ENCODE data around the gene HPS3.

The HPS3 gene

GRCh38 chr3:149221783-149222517, 92.5 kb downstream of the HPS3 start, which contains the start of gene CP:
Gene CP, minus strand, starts transcription at chr3:149221829. Its CDS starts 37 bp downstream, at chr3:149221792.
- Histone ChIP-seq H3K9me3 (no peaks in the 10 kb centered on the region), H3K4me1 (peaks cover 19% of the 10 kb centered on the region), H3K4me2 (no peak within 1 kb of the TSS), H3K27ac (no peak within 1 kb of the TSS), H3K36me3 (no peaks in the 10 kb centered on the region), H3K4me3 (no peak within 1 kb of the TSS), H4K20me1 (no peaks in the 10 kb centered on the region), H3K27me3 (no peaks in the 10 kb centered on the region), H3K9ac (no peak within 1 kb of the TSS)
- TF ChIP-seq Cebpa-rat (IDR thresholded peaks at IDR 0.05) = no peak

Measured in BLaER1 (cell line).